ENCODE data around the gene AP2M1.
A peak's percentile ranks its signal among the peaks of the same experiment; 100 is the strongest.

AP2M1 gene

DNA sequence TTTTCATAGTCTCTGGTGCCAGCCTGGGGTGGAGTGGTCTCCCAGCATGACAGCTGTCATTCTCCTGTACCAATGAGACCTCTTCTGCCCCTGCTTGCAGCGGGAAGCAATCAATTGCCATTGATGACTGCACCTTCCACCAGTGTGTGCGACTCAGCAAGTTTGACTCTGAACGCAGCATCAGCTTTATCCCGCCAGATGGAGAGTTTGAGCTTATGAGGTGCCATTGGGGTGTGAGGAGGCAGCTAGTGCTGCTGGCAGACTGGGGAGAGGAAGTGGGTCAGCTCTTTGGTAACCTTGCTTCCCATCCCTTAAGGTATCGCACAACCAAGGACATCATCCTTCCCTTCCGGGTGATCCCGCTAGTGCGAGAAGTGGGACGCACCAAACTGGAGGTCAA is 6.9 kb downstream of the AP2M1 start:
- no peak overlapping the region for H3K27ac Mint-ChIP-seq
- no peaks in the 10 kb centered on the region for H3K27me3 Mint-ChIP-seq
- H3K36me3 Mint-ChIP-seq (ENCODE audit: low read depth), result peaks cover 47% of the 10 kb centered on the region
- H3K9me3 Mint-ChIP-seq, result no peaks in the 10 kb centered on the region
- no peak for ATAC-seq
- H3K4me1 Mint-ChIP-seq, result peaks cover 26% of the 10 kb centered on the region
- DNase-seq, result no peak
- no peak overlapping the region for H3K4me3 Mint-ChIP-seq

- DNase-seq, result no peak
- Mint-ChIP-seq H3K4me3 (no peak overlapping the region), H3K4me1 (peaks cover 29% of the 10 kb centered on the region), H3K27ac (no peak overlapping the region), H3K36me3 (ENCODE audit: low read depth) (peaks cover 56% of the 10 kb centered on the region), H3K9me3 (no peaks in the 10 kb centered on the region), H3K27me3 (no peaks in the 10 kb centered on the region)
- no peak for ATAC-seq
These were observed 9.0 kb downstream of the AP2M1 start for GRCh38 chr3:184183679-184184078.

GRCh38 chr3:184184546-184185230 is 10.0 kb downstream of the AP2M1 start:
- Mint-ChIP-seq H3K9me3 (no peaks in the 10 kb centered on the region), H3K27ac (peak overlapping the region; percentile 93)
- ATAC-seq, result no peak

GRCh38 chr3:184185461-184186183 is 11.0 kb downstream of the AP2M1 start:
- Mint-ChIP-seq H3K9me3 (no peaks in the 10 kb centered on the region), H3K4me3 (peak overlapping the region; percentile 98), H3K36me3 (ENCODE audit: low read depth) (peaks cover 53% of the 10 kb centered on the region), H3K4me1 (peaks cover 31% of the 10 kb centered on the region), H3K27me3 (no peaks in the 10 kb centered on the region), H3K27ac (peak overlapping the region; percentile 93)
- ATAC-seq (peak; percentile 93), DNase-seq (peak; percentile 99)

More at GRCh38 chr3:184184546-184185230, 10.0 kb downstream of the AP2M1 start:
- Mint-ChIP-seq H3K4me3 (peak overlapping the region; percentile 98), H3K4me1 (peaks cover 31% of the 10 kb centered on the region), H3K27me3 (no peaks in the 10 kb centered on the region), H3K36me3 (ENCODE audit: low read depth) (peaks cover 51% of the 10 kb centered on the region)
- no peak for DNase-seq

DNA sequence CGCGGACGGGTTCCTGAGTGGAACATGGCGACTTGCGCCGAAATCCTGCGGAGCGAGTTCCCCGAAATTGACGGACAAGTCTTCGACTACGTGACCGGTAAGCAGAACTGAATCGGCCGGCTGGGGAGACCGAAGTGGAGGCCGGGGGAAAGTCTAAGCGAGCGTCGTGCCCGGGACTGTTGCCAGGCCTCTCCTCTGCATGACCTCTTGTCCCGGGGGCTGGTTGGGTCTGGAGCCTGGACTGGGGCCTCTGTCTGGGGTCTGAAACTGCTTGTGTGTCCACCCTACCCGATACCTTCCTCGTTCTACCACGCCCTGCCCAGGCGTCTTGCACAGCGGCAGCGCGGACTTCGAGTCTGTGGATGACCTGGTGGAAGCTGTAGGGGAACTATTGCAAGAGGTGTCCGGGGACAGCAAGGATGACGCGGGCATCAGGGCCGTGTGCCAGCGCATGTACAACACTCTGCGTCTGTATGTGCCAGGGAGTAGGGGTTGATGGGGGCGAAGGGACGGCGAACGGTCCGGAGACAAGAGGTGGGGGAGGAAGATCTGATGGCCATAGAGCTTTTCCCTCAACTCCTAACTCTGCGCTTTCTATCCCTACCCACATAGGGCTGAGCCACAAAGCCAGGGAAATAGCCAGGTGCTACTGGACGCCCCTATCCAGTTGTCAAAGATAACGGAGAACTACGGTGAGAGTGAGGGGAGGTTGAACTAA is 11.7 kb downstream of the AP2M1 start, which contains the start of gene ABCF3:
Gene ABCF3, plus strand, starts transcription at position 16 of the 718 bp plus-strand sequence. Its CDS starts 9 bp downstream, at position 25.
- no peaks in the 10 kb centered on the region for H3K9me3 Mint-ChIP-seq
- H3K4me1 Mint-ChIP-seq, result peaks cover 31% of the 10 kb centered on the region
- H3K27me3 Mint-ChIP-seq, result no peaks in the 10 kb centered on the region
- H3K4me3 Mint-ChIP-seq, result peak within 1 kb of the TSS; percentile 98
- H3K27ac Mint-ChIP-seq, result peak within 1 kb of the TSS; percentile 93
- ATAC-seq (peak; percentile 13), DNase-seq (no peak)
- H3K36me3 Mint-ChIP-seq (ENCODE audit: low read depth), result peaks cover 48% of the 10 kb centered on the region

GRCh38 chr3:184186902-184187207 is 12.2 kb downstream of the AP2M1 start:
- peak overlapping the region; percentile 93 for H3K27ac Mint-ChIP-seq

GRCh38 chr3:184188080-184188479 is 13.4 kb downstream of the AP2M1 start:
- H3K27ac Mint-ChIP-seq, result no peak overlapping the region
- DNase-seq (no peak), ATAC-seq (no peak)
- H3K4me1 Mint-ChIP-seq, result peaks cover 31% of the 10 kb centered on the region
- H3K27me3 Mint-ChIP-seq, result no peaks in the 10 kb centered on the region
- H3K4me3 Mint-ChIP-seq, result no peak overlapping the region
- H3K36me3 Mint-ChIP-seq (ENCODE audit: low read depth), result peaks cover 46% of the 10 kb centered on the region
- no peaks in the 10 kb centered on the region for H3K9me3 Mint-ChIP-seq

More at GRCh38 chr3:184186902-184187207, 12.2 kb downstream of the AP2M1 start:
- H3K36me3 Mint-ChIP-seq (ENCODE audit: low read depth), result peaks cover 44% of the 10 kb centered on the region
- no peak for DNase-seq
- no peak for ATAC-seq
- H3K27me3 Mint-ChIP-seq, result no peaks in the 10 kb centered on the region
- no peaks in the 10 kb centered on the region for H3K9me3 Mint-ChIP-seq
- peak overlapping the region; percentile 98 for H3K4me3 Mint-ChIP-seq
- peaks cover 31% of the 10 kb centered on the region for H3K4me1 Mint-ChIP-seq

DNA sequence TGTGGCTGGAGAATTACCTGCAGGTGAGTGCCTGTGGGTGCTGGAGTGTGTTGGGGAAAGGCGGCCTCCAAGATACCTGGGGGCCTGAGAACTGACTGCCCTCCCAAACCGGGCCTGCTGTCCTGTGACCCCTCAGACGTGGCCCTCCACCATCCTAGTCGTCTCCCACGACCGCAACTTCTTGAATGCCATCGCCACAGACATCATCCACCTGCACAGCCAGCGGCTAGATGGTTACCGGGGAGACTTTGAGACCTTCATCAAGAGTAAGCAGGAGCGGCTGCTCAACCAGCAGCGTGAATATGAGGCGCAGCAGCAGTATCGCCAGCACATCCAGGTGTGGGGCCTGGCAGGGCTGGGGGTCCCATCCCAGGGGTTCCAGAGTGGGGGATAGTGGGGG is 14.8 kb downstream of the AP2M1 start:
- H3K27ac Mint-ChIP-seq, result no peak overlapping the region
- peaks cover 31% of the 10 kb centered on the region for H3K4me1 Mint-ChIP-seq
- DNase-seq (no peak), ATAC-seq (no peak)
- H3K4me3 Mint-ChIP-seq, result no peak overlapping the region
- H3K27me3 Mint-ChIP-seq, result no peaks in the 10 kb centered on the region
- H3K36me3 Mint-ChIP-seq (ENCODE audit: low read depth), result peaks cover 42% of the 10 kb centered on the region
- no peaks in the 10 kb centered on the region for H3K9me3 Mint-ChIP-seq

DNA sequence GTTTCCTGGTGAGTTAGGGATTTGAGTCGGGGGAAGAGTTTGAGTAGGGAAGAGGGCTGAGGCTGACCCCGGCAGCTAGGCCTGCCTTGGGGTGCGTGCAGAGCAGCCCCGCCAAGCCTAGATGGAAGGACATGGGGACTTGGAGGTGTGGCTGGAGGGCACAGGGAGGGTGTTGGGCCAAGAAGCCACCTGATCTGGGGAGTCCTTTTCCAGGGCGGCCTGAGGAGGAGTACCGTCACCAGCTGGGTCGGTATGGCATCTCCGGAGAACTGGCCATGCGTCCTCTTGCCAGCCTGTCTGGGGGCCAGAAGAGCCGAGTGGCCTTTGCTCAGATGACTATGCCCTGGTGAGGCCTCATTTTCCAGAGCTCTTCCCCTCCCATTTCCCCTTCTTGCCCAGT is 18.2 kb downstream of the AP2M1 start:
- Mint-ChIP-seq H3K27me3 (no peaks in the 10 kb centered on the region), H3K4me3 (no peak overlapping the region), H3K36me3 (ENCODE audit: low read depth) (peaks cover 37% of the 10 kb centered on the region), H3K9me3 (no peaks in the 10 kb centered on the region), H3K4me1 (peaks cover 7% of the 10 kb centered on the region), H3K27ac (no peak overlapping the region)
- no peak for ATAC-seq
- DNase-seq, result no peak

DNA sequence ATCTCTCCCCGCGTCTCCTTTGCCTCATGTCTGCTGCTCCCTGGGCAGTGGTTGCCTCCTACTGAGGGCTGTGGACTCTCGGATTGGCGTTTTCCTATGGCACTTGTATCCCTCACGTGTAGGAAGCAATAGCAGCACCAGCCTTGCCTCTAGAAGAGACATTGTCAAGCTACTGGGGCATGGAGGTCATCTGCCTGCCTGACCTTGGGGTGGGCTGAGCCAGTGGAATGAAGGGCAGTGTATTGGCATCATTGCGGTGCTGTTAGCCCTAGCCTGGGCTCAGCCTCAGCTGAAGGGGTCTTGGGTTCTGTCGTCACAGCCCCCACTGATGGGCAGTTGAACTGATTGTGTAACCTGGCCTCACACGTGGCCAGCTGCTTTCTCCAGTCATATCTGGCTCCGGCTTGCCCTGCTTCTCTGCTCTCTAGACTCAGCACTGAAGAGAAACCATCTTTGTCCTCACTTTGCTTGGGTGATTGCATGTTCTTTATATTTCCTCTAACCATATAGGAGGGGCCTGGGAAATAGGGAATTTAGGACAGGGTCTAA is 19.4 kb downstream of the AP2M1 start:
- no peaks in the 10 kb centered on the region for H3K27me3 Mint-ChIP-seq
- no peaks in the 10 kb centered on the region for H3K4me1 Mint-ChIP-seq
- H3K36me3 Mint-ChIP-seq (ENCODE audit: low read depth), result peaks cover 29% of the 10 kb centered on the region
- DNase-seq, result no peak
- H3K9me3 Mint-ChIP-seq, result no peaks in the 10 kb centered on the region
- H3K27ac Mint-ChIP-seq, result no peak overlapping the region
- no peak for ATAC-seq
- no peak overlapping the region for H3K4me3 Mint-ChIP-seq

GRCh38 chr3:184196536-184196935 is 21.9 kb downstream of the AP2M1 start:
- no peaks in the 10 kb centered on the region for H3K4me1 Mint-ChIP-seq
- H3K4me3 Mint-ChIP-seq, result no peak overlapping the region
- H3K9me3 Mint-ChIP-seq, result no peaks in the 10 kb centered on the region
- H3K27me3 Mint-ChIP-seq, result no peaks in the 10 kb centered on the region
- ATAC-seq, result no peak
- peaks cover 19% of the 10 kb centered on the region for H3K36me3 Mint-ChIP-seq (ENCODE audit: low read depth)
- H3K27ac Mint-ChIP-seq, result no peak overlapping the region
- no peak for DNase-seq

GRCh38 chr3:184198509-184198908 is 23.9 kb downstream of the AP2M1 start:
- Mint-ChIP-seq H3K4me1 (no peaks in the 10 kb centered on the region), H3K27ac (no peak overlapping the region), H3K4me3 (no peak overlapping the region), H3K36me3 (ENCODE audit: low read depth) (peaks cover 6% of the 10 kb centered on the region), H3K27me3 (peaks cover 1% of the 10 kb centered on the region), H3K9me3 (no peaks in the 10 kb centered on the region)
- no peak for DNase-seq
- ATAC-seq, result no peak

- DNase-seq (no peak), ATAC-seq (no peak)
- Mint-ChIP-seq H3K27ac (no peak overlapping the region), H3K27me3 (peaks cover 5% of the 10 kb centered on the region), H3K4me1 (no peaks in the 10 kb centered on the region), H3K4me3 (no peak overlapping the region), H3K9me3 (no peaks in the 10 kb centered on the region), H3K36me3 (ENCODE audit: low read depth) (no peaks in the 10 kb centered on the region)
These were observed 26.2 kb downstream of the AP2M1 start for GRCh38 chr3:184200825-184201224.

DNA sequence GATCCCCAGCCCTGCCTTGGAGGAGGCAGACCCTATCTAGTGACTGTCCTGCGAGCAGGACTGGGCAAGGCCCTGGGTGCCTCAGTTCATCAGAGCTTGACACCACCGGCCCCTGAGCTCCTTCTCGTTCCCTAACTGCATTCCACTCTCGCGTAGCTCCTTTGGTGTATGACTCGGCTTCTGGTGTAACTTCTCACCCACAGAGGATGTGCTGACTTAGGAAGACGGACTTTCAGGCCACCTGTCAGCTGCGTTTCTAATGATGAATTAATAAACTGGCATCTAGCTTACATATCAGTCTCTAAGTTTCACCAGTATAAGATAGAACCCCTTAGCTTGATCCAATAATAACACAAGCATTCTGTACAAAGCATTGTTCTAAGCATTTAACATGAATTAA is 28.9 kb downstream of the AP2M1 start:
- Mint-ChIP-seq H3K36me3 (ENCODE audit: low read depth) (no peaks in the 10 kb centered on the region), H3K4me3 (no peak overlapping the region), H3K27ac (no peak overlapping the region), H3K4me1 (no peaks in the 10 kb centered on the region), H3K9me3 (no peaks in the 10 kb centered on the region), H3K27me3 (peaks cover 18% of the 10 kb centered on the region)
- no peak for ATAC-seq
- no peak for DNase-seq
